ENCODE data around the gene PGAM1.

The PGAM1 gene

DNA sequence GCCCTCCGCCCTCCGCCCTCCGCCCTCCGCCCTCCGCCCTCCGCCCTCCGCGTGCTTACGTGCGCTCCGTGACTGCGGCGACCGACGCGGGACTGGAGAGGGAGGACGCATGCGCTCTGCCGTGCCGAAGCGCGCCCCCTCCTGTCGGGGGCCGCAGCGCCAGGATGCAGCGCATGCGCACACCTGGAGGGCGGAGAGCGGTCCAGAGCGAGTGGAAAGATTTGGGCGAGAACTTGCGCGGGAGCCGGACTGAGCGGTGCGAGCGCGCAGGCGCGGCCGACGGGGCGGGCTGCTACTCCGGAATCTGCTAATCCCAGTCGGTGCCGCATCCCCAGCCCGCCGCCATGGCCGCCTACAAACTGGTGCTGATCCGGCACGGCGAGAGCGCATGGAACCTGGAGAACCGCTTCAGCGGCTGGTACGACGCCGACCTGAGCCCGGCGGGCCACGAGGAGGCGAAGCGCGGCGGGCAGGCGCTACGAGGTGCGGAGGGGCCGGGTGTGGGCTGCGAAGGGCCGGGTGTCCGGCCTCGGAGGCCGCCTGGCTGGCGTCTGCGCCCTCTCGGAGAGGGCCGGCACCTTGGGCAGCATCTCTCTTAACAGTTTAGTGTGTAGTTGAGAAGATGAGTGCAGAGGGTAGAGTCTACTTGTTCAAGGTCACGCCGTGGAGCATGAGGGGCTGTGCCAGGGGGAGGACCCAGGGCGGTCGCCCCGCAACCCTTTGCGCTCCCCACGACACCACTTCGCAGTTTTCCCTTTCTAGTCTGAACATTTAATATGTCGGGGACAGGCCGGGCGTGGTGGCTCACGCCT, at the start of gene PGAM1:
Gene PGAM1, plus strand, starts transcription at position 228 of the 812 bp plus-strand sequence. Its CDS starts 117 bp downstream, at position 345.
- TF ChIP-seq, protein P1, sequence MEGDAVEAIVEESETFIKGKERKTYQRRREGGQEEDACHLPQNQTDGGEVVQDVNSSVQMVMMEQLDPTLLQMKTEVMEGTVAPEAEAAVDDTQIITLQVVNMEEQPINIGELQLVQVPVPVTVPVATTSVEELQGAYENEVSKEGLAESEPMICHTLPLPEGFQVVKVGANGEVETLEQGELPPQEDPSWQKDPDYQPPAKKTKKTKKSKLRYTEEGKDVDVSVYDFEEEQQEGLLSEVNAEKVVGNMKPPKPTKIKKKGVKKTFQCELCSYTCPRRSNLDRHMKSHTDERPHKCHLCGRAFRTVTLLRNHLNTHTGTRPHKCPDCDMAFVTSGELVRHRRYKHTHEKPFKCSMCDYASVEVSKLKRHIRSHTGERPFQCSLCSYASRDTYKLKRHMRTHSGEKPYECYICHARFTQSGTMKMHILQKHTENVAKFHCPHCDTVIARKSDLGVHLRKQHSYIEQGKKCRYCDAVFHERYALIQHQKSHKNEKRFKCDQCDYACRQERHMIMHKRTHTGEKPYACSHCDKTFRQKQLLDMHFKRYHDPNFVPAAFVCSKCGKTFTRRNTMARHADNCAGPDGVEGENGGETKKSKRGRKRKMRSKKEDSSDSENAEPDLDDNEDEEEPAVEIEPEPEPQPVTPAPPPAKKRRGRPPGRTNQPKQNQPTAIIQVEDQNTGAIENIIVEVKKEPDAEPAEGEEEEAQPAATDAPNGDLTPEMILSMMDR (IDR thresholded peaks at IDR 0.05; ENCODE audit: low read depth, low read length, missing control alignments) = peak; percentile 63
- in situ Hi-C loops (cut with HindIII; ENCODE audit: low sequenced_read_pairs) = no loop called here
- peak; percentile 85 for DNase-seq (ENCODE audit: low read depth)
- peak within 1 kb of the TSS; percentile 81 for H3K4me3 ChIP-seq (ENCODE audit: low read depth, low read length)

GRCh38 chr10:97376413-97376812, 49.6 kb upstream of the PGAM1 start:
- no peak overlapping the region for H3K4me3 ChIP-seq (ENCODE audit: low read depth, low read length)
- in situ Hi-C loops (cut with HindIII; ENCODE audit: low sequenced_read_pairs) = no loop called here
- DNase-seq (ENCODE audit: low read depth) = no peak
- TF ChIP-seq, protein P1 (IDR thresholded peaks at IDR 0.05; ENCODE audit: low read depth, low read length, missing control alignments) = no peak

DNA sequence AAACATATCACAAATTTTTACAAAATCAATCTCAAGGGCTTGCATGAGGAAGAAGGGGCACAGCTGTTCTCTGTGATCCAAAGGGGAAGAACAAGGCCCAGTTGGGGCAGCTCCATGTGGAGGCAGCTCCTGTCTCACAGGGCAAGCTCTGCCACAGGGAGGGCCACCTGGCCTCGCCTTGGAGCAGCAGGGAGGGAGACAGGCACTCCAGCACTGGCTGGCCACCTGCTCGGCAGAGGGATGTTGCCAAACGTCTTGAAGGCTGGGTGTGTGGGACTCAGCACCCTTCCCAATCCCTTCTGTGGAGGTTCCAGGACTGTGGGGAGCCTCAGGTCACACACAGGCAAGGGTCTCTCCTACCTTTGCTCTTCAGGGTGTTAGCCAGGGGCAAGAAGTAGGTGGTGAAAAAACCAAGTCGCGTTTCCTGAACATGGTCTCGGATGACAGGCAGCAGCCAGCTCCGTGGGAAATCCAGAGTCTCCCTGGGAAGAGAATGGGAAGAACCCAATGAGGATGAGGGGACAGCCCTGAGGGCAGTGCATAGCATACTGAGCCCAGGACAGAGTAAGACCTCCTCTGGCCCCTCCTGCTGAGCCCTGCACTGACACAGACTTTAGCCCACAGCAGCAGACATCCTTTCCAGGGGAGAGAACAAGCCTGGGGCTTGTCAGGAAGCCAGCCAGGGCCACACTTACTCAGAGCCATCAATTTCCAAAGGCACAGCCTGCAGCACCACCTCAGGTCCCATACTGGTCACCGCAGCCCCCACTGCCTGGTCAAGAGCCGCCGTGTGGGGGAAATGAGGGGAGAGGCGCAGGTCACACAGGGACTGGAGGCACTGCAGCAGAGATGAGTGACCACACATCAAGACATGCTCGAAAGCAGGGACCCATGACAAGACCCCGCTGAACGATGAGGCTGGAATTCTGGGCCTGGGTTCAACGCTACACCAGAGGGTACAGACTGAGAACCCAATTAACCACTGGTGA, 46.8 kb upstream of the PGAM1 start:
- in situ Hi-C loops (cut with HindIII; ENCODE audit: low sequenced_read_pairs) = no loop called here
- DNase-seq (ENCODE audit: low read depth) = no peak
- H3K4me3 ChIP-seq (ENCODE audit: low read depth, low read length) = no peak overlapping the region
- TF ChIP-seq, protein P1 (IDR thresholded peaks at IDR 0.05; ENCODE audit: low read depth, low read length, missing control alignments) = no peak

- TF ChIP-seq, protein P1 (IDR thresholded peaks at IDR 0.05; ENCODE audit: low read depth, low read length, missing control alignments) = no peak
- DNase-seq (ENCODE audit: low read depth) = no peak
- H3K4me3 ChIP-seq (ENCODE audit: low read depth, low read length) = no peak overlapping the region
- in situ Hi-C loops (cut with HindIII; ENCODE audit: low sequenced_read_pairs) = no loop called here
Observed at GRCh38 chr10:97380516-97380915, 45.5 kb upstream of the PGAM1 start.

DNA sequence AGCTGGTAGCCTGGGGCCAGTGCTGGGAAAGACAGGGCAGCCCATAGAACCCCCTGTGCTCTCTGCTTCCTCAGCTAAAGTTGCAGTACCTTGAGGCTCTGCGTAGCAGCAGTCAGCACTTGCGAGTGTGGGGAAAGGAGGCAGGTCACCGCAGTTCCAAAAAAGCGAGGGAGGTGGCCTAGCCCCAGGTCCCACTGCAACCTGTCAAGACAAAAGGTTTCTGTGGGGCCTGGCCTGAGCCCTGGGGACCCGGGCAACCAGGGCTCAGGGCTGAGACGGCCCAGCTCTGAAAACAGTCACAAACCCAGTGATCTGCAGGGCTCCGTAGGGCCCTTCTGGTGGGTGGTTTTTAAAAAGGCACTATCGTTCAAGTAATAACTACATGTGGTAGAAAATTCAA, 44.4 kb upstream of the PGAM1 start:
- in situ Hi-C loops (cut with HindIII; ENCODE audit: low sequenced_read_pairs) = no loop called here
- DNase-seq (ENCODE audit: low read depth) = no peak

GRCh38 chr10:97383159-97383558, 42.8 kb upstream of the PGAM1 start:
- in situ Hi-C loops (cut with HindIII; ENCODE audit: low sequenced_read_pairs) = no loop called here
- no peak for DNase-seq (ENCODE audit: low read depth)
- TF ChIP-seq, protein P1 (IDR thresholded peaks at IDR 0.05; ENCODE audit: low read depth, low read length, missing control alignments) = no peak
- H3K4me3 ChIP-seq (ENCODE audit: low read depth, low read length) = no peak overlapping the region

More for the DNA sequence above, 44.4 kb upstream of the PGAM1 start:
- no peak overlapping the region for H3K4me3 ChIP-seq (ENCODE audit: low read depth, low read length)
- TF ChIP-seq, protein P1 (IDR thresholded peaks at IDR 0.05; ENCODE audit: low read depth, low read length, missing control alignments) = no peak

Data from astrocyte of the cerebellum (primary cell).